KOPT-K1 (cell line): ENCODE data around the gene SGPP1.
"Not testable (repeated sequence)": the region's sequence is repeated elsewhere in the genome, so short reads cannot be mapped to it uniquely, and the experiment has no call there.

Experiments
- H3K27ac ChIP-seq: fragments of 200-600 bp; sonication (generic); 2 replicates; pipeline ENCODE4 v1.5.1; 2016; ENCODE audit warnings: antibody characterized with exemption, mild to moderate bottlenecking, low read depth, low read length; ENCODE audit not compliant: poor library complexity, severe bottlenecking
- H3K36me3 ChIP-seq: fragments of 200-600 bp; sonication (generic); 2 replicates; pipeline ENCODE4 v1.5.1; 2017; ENCODE audit warnings: antibody characterized with exemption, mild to moderate bottlenecking, low read length, moderate library complexity; ENCODE audit not compliant: insufficient read depth
- H3K9me3 ChIP-seq: fragments of 200-600 bp; sonication (generic); 2 replicates; pipeline ENCODE4 v1.5.1; 2017; ENCODE audit warnings: antibody characterized with exemption, low read length, mild to moderate bottlenecking; ENCODE audit not compliant: insufficient read depth, poor library complexity, severe bottlenecking

The SGPP1 gene, protein sequence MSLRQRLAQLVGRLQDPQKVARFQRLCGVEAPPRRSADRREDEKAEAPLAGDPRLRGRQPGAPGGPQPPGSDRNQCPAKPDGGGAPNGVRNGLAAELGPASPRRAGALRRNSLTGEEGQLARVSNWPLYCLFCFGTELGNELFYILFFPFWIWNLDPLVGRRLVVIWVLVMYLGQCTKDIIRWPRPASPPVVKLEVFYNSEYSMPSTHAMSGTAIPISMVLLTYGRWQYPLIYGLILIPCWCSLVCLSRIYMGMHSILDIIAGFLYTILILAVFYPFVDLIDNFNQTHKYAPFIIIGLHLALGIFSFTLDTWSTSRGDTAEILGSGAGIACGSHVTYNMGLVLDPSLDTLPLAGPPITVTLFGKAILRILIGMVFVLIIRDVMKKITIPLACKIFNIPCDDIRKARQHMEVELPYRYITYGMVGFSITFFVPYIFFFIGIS

DNA sequence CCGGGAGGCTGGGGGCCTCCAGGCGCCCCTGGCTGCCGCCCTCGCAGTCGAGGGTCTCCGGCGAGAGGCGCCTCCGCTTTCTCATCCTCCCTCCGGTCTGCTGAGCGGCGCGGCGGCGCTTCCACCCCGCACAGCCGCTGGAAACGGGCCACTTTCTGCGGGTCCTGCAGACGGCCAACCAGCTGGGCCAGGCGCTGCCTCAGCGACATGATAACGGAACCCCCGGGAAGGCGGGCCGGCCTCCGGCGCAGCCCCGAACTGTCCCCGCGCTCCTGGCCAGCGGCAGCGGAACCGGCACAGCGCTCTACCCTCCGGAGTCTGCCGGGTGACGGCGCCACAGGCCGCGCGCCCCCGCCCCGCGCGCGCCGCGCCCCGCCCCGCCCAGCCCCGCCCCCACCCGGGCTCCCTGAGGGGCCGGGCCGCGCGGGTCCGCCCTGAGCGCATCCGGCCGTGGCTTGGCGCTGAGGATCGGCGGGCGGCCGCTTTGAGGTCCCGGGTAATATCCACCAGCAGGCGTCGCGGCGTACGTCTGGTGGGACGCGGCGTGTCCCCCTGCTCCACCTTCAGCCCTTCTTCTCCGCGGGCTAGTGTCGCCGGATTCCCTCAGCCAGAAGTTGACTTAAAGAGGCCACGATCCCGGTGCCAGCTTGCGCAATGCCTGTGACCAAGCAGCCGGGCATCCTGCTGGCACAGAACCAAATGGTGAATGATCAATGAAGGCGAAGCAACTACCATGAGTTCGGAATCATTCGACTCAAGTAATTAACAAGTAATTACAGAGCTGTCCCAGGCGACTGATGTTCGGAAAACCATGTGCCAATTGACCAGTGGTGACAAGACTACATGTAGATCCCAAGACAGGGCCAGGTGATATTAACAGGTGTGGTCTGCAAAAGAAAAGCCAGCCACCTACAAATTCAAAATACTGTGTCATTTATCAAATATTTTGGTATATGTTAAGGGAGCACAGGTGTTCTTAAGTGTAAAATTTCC, at the start of gene SGPP1:
Gene SGPP1, minus strand, starts transcription at position 330 of the 993 bp plus-strand sequence. Its CDS starts 121 bp downstream, at position 209.
- H3K9me3 ChIP-seq, result no peaks in the 10 kb centered on the region
- H3K36me3 ChIP-seq, result no peaks in the 10 kb centered on the region
- H3K27ac ChIP-seq, result peak within 1 kb of the TSS; percentile 77

DNA sequence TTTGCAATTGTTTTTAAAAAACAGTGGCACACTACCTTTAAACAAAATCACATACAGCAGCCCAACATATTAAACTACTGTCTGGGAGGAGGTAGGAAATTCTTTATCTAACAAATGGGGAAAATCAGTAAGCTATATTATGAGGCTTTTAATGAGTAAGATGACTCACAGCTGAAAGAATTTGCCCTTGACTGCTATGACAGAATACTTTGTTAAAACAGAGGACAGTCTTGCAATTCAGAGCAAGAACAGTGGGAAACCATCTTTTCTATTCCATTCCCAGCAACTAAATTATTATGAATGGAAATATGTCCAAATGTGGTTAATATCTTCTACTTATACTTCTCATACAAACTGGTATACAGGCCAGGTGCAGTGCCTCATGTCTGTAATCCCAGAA, 49.2 kb upstream of the SGPP1 start:
- H3K27ac ChIP-seq, result no peak overlapping the region
- H3K36me3 ChIP-seq, result no peaks in the 10 kb centered on the region
- no peaks in the 10 kb centered on the region for H3K9me3 ChIP-seq

DNA sequence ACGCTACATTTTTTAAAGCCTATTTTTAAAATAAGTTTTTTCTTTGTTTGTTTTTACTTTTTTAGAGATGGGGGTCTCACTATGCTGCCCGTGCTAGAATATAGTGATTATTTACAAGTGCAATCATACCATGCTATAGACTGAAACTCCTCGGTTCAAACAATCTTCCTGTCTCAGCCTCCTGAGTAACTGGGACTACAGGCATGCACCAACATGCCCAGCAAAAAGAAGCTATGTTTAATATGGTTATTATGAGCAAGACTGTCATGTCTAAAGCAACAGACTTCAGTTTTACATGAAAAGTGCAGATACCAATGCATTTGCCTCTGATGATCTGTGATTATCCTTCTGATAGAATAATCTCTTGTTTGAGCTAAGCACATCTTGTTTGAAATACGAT, 45.6 kb upstream of the SGPP1 start:
- H3K36me3 ChIP-seq, result no peaks in the 10 kb centered on the region
- no peak overlapping the region for H3K27ac ChIP-seq
- H3K9me3 ChIP-seq, result no peaks in the 10 kb centered on the region

DNA sequence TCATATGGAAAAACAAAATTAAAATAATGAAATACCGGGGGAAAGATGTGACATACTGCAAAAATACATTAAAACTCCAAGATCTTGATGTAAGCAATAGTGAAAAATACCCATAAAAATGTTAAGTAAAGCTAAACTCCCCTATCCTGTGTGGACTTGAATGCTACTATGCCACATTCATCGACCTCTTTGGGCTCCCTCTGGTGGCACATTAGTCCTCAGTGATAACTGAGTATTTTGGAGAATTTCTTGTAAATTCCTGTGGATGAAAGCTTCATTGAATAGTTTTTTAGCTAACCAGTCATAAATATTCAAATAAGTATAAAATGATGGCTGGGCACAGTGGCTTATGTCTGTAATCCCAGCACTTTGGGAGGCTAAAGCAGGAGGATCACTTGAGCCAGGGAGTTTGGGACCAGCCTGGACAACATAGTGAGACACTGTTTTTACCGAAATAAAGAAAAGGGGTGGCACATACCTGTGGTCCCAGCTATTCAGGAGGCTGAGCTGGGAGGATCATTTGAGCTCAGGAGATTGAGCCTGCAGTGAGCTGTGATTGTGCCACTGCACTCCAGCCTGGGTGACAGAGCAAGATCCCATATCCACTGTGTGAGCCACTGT, 42.4 kb upstream of the SGPP1 start:
- Histone ChIP-seq H3K36me3 (no peaks in the 10 kb centered on the region), H3K27ac (no peak overlapping the region), H3K9me3 (no peaks in the 10 kb centered on the region)

DNA sequence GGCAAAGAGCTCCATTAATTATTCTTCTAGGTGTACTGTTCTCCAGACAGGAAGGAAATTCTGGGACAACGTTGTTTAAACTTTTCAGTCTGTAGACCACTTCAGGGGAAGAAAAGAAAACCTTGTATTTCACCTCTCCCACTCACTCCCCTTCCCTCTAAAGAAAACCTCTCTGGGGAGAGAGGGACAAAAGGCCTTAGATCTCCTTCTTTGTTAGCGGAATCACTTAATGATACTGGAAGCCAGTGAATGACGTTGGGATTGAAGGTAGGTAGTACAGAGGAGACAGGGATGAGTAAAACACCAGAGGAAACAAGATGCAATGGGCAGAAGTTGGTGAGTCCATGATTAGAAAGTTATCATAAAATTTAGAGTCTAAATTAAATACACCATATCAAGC, 38.7 kb upstream of the SGPP1 start:
- Histone ChIP-seq H3K9me3 (no peaks in the 10 kb centered on the region), H3K36me3 (no peaks in the 10 kb centered on the region), H3K27ac (no peak overlapping the region)

DNA sequence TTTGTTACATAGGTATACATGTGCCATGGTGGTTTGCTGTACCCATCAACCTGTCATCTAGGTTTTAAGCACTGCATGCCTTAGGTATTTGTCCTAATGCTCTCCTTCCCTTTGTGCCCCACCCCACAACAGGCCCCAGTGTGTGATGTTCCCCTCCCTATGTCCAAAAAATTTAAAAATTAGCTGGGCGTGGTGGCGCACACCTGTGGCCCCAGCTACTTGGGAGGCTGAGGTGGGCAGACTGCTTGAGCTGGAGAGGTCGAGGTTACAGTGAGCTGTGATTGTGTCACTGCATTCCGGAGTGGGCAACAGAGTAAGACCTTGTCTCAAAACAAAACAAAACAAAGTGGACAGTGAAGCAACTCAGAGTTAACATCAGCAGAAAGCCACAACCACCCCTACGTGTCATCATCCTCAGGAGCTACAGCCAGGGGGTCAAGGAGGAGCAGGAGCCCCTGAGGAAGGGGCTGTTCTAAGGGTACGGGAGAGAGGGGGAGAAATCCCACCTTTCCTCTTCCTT, 36.8 kb upstream of the SGPP1 start:
- H3K27ac ChIP-seq, result no peak overlapping the region
- no peaks in the 10 kb centered on the region for H3K9me3 ChIP-seq
- H3K36me3 ChIP-seq, result no peaks in the 10 kb centered on the region

DNA sequence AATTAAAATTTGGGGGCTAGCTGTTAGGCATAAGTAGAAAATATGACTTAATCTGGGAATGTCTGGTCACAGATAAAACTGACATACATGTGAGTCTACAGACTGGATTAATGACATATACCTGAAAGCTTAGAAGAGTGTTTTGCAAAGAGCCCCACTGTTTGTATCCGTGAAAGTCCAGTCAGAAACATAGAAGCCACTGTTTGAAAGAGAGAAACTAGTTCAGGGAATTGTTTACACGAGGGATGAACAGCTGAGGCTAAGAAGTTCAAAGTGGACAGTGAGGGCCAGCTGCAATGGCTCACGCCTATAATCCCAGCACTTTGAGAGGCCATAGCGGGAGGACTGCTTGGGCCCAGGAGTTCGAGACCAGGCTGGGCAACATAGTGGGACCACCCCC, 36.2 kb upstream of the SGPP1 start:
- H3K27ac ChIP-seq, result no peak overlapping the region
- H3K9me3 ChIP-seq, result no peaks in the 10 kb centered on the region
- no peaks in the 10 kb centered on the region for H3K36me3 ChIP-seq

DNA sequence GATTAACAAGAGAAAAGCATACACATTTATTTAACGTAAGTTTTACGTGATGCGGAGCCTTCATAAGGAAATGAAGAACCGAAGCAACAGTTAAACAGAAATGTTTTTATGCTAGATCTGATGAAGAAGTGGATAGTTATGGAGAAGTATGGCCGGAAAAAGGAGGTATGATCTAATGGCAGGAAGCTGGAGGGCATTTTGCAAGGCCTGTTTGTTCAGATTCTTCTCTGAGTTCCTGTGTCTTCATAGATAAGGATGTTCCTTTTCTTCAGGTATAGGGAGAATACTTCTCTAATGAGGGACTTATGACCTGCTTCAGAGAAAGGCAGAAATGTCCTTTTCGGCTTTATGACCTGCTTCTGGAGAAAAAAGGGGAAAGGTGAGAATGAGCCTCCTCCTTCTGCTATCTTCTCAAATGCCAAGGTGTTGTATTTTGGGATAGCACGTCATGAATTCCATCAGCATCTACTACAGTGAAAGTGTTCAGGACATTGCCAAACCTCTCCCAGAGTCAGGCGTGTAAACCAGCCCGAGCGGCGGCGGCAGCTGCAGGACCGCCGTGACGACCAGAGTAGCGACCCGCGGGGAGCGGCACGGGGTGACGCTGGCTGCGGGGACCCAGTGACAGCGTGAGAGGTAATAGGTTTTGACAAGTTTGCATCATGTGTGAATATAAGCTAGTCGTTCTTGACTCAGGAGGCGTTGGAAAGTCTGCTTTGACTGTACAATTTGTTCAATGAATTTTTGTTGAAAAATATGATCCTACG, 33.7 kb upstream of the SGPP1 start:
- H3K9me3 ChIP-seq, result no peaks in the 10 kb centered on the region
- no peak overlapping the region for H3K27ac ChIP-seq
- H3K36me3 ChIP-seq, result no peaks in the 10 kb centered on the region

DNA sequence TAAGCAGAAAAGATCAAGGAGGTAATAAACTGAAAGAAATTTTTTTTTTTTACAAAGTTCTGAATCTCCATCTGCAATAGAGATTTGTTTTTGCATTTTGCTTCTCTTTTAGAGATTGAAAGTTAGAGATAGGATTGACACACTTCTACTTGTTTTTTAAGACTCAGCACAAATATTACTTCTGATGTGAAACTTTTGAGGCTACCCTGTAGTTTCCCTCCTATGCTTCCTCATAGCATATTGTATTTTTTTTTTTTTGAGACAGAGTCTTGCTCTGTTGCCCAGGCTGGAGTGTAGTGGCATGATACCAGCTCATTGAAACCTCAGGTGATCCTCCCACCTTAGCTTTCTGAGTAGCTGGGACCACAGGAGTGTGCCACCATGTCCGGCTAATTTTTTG, 32.1 kb upstream of the SGPP1 start:
- Histone ChIP-seq H3K27ac (peak overlapping the region; percentile 58), H3K36me3 (no peaks in the 10 kb centered on the region), H3K9me3 (no peaks in the 10 kb centered on the region)

DNA sequence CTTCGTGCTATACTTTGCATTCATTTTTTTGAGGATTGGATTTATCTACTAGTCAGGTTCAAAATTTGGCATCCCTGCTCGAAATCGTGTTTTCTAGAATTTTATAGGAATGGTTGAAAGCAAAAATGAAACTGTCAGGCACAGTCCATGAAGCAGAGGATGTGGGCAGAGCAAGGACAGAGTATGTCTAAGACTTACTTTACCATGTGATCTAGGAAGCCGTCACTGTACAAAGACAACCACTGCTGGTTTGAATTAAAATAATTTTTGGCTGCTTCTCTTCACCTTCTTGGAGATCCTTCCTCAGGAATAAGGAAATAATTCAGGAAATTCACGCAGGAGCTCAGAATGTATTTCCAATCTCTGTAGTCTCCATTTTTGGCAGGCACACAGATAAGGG, 31.6 kb upstream of the SGPP1 start:
- no peaks in the 10 kb centered on the region for H3K9me3 ChIP-seq
- H3K27ac ChIP-seq, result peak overlapping the region; percentile 58

DNA sequence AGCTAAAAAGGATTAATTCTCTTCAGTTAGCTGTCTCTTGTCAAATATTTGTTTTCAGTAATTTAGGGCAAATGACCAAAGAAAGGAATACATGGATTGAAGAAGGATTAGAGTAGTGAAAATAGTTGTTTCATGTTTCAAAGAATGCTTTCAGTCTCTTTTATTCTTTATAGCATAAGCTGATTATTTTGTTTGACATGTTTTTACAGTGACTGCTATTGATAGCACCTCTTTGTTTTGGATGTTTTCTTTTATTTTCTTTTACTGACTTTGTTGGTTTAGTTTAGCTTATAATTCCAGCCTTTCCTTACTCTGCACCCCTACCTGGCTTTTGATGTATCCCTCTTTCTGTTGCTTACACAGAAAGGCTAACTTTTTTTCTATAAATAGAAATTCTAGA, 29.3 kb upstream of the SGPP1 start:
- Histone ChIP-seq H3K9me3 (no peaks in the 10 kb centered on the region), H3K36me3 (no peaks in the 10 kb centered on the region), H3K27ac (no peak overlapping the region)

More for the DNA sequence above, 31.6 kb upstream of the SGPP1 start:
- H3K36me3 ChIP-seq, result no peaks in the 10 kb centered on the region

DNA sequence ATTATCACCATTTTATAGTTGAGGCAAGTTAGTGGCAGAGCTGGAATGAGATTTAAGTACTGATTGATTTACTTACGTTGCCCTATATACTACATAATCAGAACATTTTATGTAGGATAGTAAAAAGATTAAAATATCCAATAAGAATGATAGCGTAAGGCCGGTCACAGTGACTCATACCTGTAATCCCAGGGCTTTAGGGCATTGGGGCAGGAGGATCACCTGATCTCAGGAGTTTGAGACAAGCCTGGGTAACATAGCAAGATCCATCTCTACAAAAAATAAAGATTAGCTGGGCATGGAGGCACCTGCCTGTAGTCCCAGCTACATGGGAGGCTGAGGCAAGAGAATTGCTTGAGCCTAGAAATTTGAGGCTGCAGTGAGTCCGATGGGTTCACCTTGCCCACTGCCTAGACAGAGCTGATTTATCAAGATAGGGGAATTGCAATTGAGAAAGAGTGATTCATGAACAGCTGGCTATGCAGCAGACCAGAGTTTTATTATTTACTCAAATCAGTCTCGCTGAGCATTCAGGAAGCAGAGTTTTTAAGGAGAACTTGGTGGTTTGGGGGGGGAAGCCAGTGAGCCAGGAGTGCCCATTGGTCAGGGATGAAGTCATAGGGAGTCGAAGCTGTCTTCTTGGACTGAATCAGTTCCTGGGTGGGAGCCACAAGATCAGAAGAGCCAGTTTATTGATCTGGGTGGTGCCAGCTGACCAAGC, 24.7 kb upstream of the SGPP1 start:
- no peaks in the 10 kb centered on the region for H3K36me3 ChIP-seq
- H3K27ac ChIP-seq, result no peak overlapping the region
- no peaks in the 10 kb centered on the region for H3K9me3 ChIP-seq

DNA sequence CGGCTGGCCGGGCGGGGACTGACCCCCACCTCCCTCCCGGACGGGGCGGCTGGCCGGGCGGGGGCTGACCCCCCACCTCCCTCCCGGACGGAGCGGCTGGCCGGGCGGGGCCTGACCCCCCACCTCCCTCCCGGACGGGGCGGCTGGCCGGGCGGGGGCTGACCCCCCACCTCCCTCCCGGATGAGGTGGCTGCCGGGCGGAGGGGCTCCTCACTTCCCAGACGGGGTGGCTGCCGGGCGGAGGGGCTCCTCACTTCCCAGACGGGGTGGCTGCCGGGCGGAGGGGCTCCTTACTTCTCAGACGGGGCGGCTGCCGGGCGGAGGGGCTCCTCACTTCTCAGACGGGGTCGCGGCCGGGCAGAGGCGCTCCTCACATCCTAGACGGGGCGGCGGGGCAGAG, 23.2 kb upstream of the SGPP1 start:
- not testable (repeated sequence) for H3K27ac ChIP-seq, H3K36me3 ChIP-seq, H3K9me3 ChIP-seq

DNA sequence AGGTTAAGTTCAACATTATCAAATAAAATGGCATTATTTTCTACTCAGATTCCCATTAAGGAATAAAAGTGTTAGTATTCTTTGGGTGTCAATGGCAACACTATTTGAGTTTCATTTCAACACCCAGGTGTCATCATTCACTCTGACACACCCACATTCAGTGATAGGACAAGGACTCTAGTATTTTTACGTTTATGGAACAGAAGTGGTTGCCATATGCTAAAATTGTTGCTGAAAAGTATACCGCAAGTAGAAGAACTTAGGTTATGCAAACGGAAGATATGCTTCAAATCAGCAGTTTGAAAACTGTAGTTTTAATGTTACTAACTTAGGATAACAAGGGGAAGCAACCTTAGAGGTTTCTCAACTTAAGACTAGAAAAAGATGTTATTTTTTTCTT, 20.0 kb upstream of the SGPP1 start:
- H3K9me3 ChIP-seq, result no peaks in the 10 kb centered on the region
- H3K36me3 ChIP-seq, result no peaks in the 10 kb centered on the region
- H3K27ac ChIP-seq, result no peak overlapping the region
